Small intestine (tissue), 7 donors: Measurements from ENCODE around the gene CCDC183. TPM values are rescaled to one million over a fixed set of nuclear protein-coding genes. Genes with fewer than 3 reads are reported as not detected.
"Not testable (repeated sequence)": the region's sequence is repeated elsewhere in the genome, so short reads cannot be mapped to it uniquely, and the experiment has no call there.

Experiments used
- DNase-seq, 2 donors: peaks; one replicate each; pipeline versions ENCODE4 v3.0.0 to v3.0.0-alpha.2; 2013
- FAIRE-seq: peaks from 2 replicates; lab custom pipeline; 2012; peaks lifted over from hg19 to GRCh38; lab: Jason Lieb, UNC
- H3K27ac ChIP-seq, 3 donors: one replicate each; pipeline ENCODE4 v1.5.1; 2013; ENCODE audit warnings: low read length in 2 of 3, mild to moderate bottlenecking in 2 of 3, control low read depth in 1 of 3, inconsistent platforms in 1 of 3, low read depth in 1 of 3, moderate library complexity in 1 of 3
- H3K27me3 ChIP-seq, 3 donors: one replicate each; pipeline ENCODE4 v1.6.1; 2013; ENCODE audit warnings: low read length in 3 of 3, inconsistent platforms in 1 of 3; ENCODE audit not compliant: control insufficient read depth in 3 of 3, insufficient read depth in 3 of 3
- H3K36me3 ChIP-seq, 3 donors: one replicate each; pipeline ENCODE4 v1.6.1; 2013; ENCODE audit warnings: low read length in 3 of 3, inconsistent platforms in 1 of 3, low read depth in 1 of 3, mild to moderate bottlenecking in 1 of 3, moderate library complexity in 1 of 3; ENCODE audit not compliant: control insufficient read depth in 3 of 3, insufficient read depth in 2 of 3
- H3K4me1 ChIP-seq, 3 donors: one replicate each; pipeline ENCODE4 v1.6.1; 2013; ENCODE audit warnings: low read length in 2 of 3, inconsistent platforms in 1 of 3, low read depth in 1 of 3, mild to moderate bottlenecking in 1 of 3, moderate library complexity in 1 of 3; ENCODE audit not compliant: control insufficient read depth in 3 of 3, insufficient read depth in 2 of 3
- H3K4me3 ChIP-seq, 3 donors: one replicate each; pipeline ENCODE4 v1.5.1; 2013; ENCODE audit warnings: low read length in 3 of 3, control low read depth in 1 of 3, inconsistent platforms in 1 of 3, low read depth in 1 of 3, mild to moderate bottlenecking in 1 of 3, moderate library complexity in 1 of 3
- H3K9me3 ChIP-seq, 2 donors: one replicate each; pipeline ENCODE4 v1.6.1; 2013; ENCODE audit warnings: low read depth in 1 of 2, low read length in 1 of 2; ENCODE audit not compliant: control insufficient read depth in 2 of 2, insufficient read depth in 1 of 2
- WGBS, 3 donors: extraction: QIAGEN DNeasy Blood & Tissue Kit; methylation state at CpG; one replicate each; pipeline ENCODE4 v1.1.7; 2013; 5-methylcytosine and 5-hydroxymethylcytosine counted together
- polyA plus RNA-seq, 4 donors: library from polyadenylated mRNA; stranded (reverse) in 3 of 4; unstranded in 1 of 4; fragments of 200-250 nt in 3 of 4; fragments of 120-200 nt in 1 of 4; gene quantifications; one replicate each; pipeline versions ENCODE4 v1.2.1 to v1.2.3, GENCODE V29; 2013
- donor health status: healthy with polysubstance abuse.
- donor health status: control.
- donor health status: control.
- donor health status: Bipolar disorder and iron deficiency.
- donor health status: healthy.

CCDC183 gene
- polyA plus RNA-seq, 4 donors: 0.40 to 37.9 (median 2.1) TPM

DNA sequence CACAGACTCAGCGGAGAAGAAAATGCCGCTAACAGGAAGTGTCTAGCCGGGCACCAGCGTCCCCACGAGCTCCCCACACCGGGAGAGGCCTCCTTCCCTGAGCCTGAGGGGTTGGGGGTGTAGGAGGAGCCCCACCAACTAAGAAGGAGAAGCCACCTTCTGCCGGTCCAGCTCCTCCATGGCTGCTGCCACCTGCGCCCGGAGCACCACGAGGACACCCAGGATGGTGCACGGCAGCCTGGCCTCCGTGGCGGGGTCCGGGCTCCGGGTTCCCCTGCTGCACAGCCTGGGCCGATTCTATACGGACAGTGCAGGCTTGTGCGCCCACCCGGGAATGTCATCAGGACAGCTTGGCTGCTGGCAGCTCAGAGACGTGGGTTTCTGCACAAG is 38.4 kb upstream of the CCDC183 start:
- Histone ChIP-seq H3K9me3 (peaks cover 0 to 12% of the 10 kb centered on the region in 2 donors), H3K4me1 (no peaks in the 10 kb centered on the region), H3K27ac (no peak overlapping the region), H3K4me3 (no peak overlapping the region), H3K27me3 (peaks cover 0 to 2% (median 0%) of the 10 kb centered on the region in 3 donors), H3K36me3 (no peaks in the 10 kb centered on the region)
- DNase-seq (no peak), FAIRE-seq (no peak)
- WGBS, 3 donors: 86 to 95% (median 87%) methylated on average over 13 to 20 of the region's 20 CpGs

DNA sequence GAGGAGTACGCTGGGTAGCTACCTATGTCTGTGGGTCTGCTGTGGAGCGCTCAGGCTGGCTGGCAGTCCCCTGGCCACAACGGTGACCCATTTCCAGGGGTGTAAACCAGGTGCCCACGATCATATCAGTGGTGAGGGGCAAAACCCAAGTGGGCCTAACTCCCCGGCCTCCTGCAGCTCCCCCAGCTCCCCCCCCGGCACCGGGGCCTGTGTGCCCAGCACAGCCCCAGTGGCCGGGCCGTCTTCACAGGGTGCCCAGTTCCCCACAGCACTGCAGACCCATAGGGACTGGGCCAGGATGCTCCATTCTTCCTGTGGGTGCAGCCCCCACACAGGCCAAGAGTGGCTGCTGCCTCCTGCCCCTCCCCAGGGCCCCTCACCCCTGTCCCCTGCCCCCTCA is 37.1 kb upstream of the CCDC183 start:
- H3K9me3 ChIP-seq: peaks cover 0 to 12% of the 10 kb centered on the region in 2 donors
- no peak for DNase-seq
- 73 to 78% (median 78%) methylated on average over 7 to 9 of the region's 9 CpGs for WGBS, 3 donors
- no peak overlapping the region for H3K4me3 ChIP-seq
- FAIRE-seq: no peak
- H3K4me1 ChIP-seq: peaks cover 0 to 4% (median 0%) of the 10 kb centered on the region in 3 donors
- no peaks in the 10 kb centered on the region for H3K36me3 ChIP-seq
- no peak overlapping the region for H3K27ac ChIP-seq
- peaks cover 0 to 2% (median 0%) of the 10 kb centered on the region in 3 donors for H3K27me3 ChIP-seq

DNA sequence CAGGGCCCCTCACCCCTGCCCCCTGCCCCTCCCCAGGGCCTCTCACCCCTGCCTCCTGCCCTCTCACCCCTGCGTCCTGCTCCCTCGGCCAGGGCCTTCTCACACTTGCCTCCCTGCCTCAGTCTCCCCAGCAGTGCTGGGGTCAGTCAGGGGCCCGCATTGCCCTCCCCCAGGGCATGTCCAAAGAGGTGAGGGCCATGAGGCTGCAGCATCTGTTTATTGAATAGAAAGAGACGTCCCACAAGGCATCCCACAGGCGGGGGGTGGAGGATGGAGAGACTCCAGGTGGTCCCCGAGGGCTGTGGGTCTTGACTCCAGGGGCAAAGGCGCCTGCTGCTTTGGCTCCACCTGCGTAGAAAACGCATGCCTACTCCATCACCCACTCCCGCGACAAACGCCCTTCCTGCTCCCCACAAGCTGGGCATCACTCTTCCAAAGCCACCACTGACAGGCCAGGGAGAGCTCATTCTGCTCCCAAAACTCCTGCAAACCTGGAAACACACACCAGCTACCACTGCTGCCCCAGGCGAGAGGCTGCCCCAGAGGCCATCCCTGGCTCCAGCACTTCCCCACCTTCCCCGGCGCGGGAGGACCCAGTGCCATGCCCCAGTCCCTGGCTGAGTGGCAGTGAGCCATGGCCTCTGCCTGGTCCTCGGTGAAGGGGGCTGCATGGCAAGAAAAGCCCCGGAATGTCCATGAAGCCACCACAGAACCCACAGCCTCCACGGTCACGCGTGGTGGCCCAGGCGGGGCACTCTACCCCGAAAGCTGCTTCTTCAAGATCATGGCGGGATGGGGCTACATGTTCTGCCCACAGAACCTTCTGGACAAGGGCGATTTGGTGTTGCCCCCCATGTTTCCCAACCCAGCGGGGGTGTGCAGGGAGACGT is 36.5 kb upstream of the CCDC183 start:
- H3K27me3 ChIP-seq: peaks cover 0 to 2% (median 0%) of the 10 kb centered on the region in 3 donors
- peaks cover 0 to 11% (median 0%) of the 10 kb centered on the region in 3 donors for H3K4me1 ChIP-seq
- H3K36me3 ChIP-seq: no peaks in the 10 kb centered on the region
- WGBS, 3 donors: 80 to 82% (median 82%) methylated on average over 27 of the region's 27 CpGs
- DNase-seq: no peak
- no peak overlapping the region for H3K4me3 ChIP-seq
- H3K9me3 ChIP-seq: peaks cover 0 to 12% of the 10 kb centered on the region in 2 donors
- no peak overlapping the region for H3K27ac ChIP-seq
- FAIRE-seq: no peak

DNA sequence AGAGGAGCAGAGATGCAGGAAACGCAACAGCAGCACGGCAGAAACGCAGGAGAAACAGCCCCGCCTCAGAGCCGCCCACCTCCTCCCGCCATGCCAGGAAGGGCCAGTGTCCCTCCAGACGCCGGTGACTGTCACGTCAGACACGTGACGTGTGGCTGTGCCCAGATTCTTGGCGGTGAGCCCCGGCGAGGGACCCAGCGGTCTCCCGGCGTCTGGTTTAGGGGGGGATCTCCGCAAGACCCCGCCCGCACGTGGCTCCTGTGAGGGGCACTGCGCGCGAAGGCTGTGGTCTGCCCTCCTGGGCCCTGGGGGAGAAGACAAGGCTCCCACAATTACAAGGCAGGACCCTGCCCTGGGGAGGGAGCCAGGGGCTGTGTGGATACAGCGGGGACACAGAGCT is 35.7 kb upstream of the CCDC183 start:
- FAIRE-seq (no peak), DNase-seq (no peak)
- H3K36me3 ChIP-seq: no peaks in the 10 kb centered on the region
- no peaks in the 10 kb centered on the region for H3K27me3 ChIP-seq
- peaks cover 0 to 17% (median 0%) of the 10 kb centered on the region in 3 donors for H3K4me1 ChIP-seq
- no peak overlapping the region for H3K4me3 ChIP-seq
- H3K9me3 ChIP-seq: peaks cover 0 to 11% of the 10 kb centered on the region in 2 donors
- 70 to 73% (median 70%) methylated on average over 20 to 25 of the region's 25 CpGs for WGBS, 3 donors
- H3K27ac ChIP-seq: no peak overlapping the region

DNA sequence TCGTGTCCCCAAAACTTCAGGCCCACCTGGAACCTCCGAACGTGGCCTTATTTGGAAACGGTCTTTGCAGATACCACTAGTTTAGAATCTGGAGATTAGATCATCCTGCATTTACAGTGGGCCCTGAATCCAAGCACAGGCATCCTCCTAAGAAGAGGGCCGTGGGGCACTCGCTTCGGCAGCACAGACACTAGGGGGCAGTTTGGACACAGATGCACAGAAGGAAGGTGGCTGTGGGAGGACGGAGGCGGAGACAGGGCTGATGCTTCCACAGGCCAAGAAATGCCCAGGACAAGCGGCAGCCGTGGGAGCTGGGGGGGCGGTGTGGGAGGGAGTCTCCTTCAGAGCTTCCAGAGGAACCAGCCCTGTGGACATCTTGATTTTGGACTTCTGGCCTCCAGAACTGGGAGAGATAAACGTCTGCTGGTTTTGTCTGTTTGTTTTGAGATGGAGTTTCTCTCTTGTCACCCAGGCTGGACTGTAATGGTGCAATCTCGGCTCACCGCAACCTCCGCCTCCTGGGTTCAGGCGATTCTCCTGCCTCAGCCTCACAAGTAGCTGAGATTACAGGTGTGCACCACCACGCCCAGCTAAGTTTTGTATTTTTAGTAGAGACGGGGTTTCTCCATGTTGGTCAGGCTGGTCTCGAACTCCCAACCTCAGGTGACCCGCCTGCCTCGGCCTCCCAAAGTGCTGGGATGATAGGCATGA is 35.1 kb upstream of the CCDC183 start:
- peak; percentile 52 to 76 for DNase-seq
- not testable (repeated sequence) for H3K27ac ChIP-seq, H3K4me3 ChIP-seq, H3K9me3 ChIP-seq, FAIRE-seq, H3K36me3 ChIP-seq, H3K27me3 ChIP-seq
- 33 to 44% (median 35%) methylated on average over 21 to 22 of the region's 22 CpGs for WGBS, 3 donors
- peaks cover 0 to 17% (median 0%) of the 10 kb centered on the region in 3 donors for H3K4me1 ChIP-seq

DNA sequence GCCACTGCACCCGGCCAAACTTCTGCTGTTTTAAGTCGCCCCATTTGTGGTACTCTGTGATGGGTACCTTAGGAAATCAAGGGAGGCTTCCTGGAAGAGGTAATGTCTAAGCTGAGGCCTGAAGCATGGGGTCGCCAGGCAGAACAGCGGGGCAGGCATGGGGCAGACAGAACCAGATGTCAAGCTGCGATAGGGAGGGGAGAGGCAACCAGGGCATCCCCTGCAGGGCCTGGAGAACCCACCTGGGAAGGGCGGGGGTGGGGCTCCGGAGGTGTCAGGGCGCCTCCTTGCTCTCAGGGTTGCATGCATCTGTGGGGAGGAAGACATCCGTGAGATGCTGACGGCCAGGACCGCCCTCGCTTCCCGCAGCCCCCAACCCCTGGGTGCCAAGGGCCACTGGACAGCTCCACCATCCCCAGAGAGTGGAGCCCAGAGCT is 34.6 kb upstream of the CCDC183 start:
- H3K36me3 ChIP-seq: no peaks in the 10 kb centered on the region
- DNase-seq (no peak), FAIRE-seq (no peak)
- peaks cover 0 to under 1% of the 10 kb centered on the region in 2 donors for H3K9me3 ChIP-seq
- H3K27ac ChIP-seq: no peak overlapping the region
- no peaks in the 10 kb centered on the region for H3K27me3 ChIP-seq
- H3K4me3 ChIP-seq: no peak overlapping the region
- 80 to 89% (median 83%) methylated on average over 11 to 13 of the region's 13 CpGs for WGBS, 3 donors
- peaks cover 0 to 17% (median 0%) of the 10 kb centered on the region in 3 donors for H3K4me1 ChIP-seq

DNA sequence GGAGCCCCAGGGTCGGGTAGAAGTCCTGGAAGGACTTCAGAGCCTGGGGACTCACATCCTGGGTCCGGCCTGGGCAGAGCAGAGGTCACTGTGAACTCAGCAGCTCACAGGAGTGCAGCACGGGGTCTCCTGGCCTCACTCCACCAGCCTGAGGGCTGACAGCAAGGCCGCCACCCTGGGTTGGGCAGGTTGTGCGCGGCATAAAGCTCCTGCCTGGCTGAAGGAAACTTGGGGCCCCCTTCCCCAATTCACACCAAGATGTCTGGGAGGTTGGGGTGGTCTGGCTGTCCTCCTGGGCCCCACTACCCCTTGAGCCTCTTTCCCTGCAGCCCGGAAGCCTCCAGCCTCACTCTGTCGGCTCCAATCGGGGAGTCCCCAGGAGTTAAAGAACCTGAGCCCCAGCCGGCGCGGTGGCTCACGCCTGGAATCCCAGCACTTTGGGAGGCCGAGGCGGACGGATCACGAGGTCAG is 33.9 kb upstream of the CCDC183 start:
- Histone ChIP-seq H3K9me3 (peaks cover 0 to 6% of the 10 kb centered on the region in 2 donors), H3K4me1 (peaks cover 0 to 17% (median 0%) of the 10 kb centered on the region in 3 donors), H3K4me3 (no peak overlapping the region), H3K27me3 (no peaks in the 10 kb centered on the region), H3K36me3 (no peaks in the 10 kb centered on the region), H3K27ac (no peak overlapping the region)
- WGBS, 3 donors: 72 to 80% (median 73%) methylated on average over 15 to 17 of the region's 17 CpGs
- no peak for FAIRE-seq
- no peak for DNase-seq

DNA sequence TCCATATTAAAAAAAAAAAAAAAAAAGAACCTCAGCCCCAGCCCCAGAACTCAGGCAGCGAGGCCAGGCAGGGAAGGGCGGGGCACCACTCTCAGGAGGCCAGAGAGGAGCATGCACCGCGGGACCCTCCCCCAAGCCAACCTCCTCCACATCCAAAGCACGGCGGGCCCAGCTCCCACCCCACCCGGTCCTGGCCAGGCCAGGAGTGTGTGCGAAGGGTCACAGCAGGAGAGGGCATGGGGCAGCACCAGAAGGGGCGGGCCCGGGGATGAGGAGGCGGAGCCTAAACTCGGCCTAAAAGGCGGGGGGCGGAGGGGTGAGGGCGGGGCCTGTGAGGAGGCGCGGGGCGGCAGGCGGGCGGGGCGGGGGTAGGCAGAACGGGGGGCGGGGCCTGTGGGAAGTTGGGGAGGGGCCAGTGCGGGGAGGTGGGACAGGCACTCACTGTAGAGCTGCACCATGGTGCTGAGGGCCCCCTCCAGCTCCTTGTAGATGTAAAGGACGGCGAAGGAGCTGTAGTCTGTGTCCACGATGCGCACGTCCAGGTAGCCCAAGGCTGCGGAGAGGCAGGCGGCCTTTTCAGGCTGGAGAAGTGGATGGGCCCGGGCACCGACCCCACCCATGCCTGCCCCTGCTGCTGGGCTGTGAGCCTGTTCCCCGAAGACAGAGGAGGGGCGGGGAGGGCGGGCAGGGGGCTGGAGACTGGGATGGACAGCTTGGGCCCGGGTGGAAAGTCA is 33.1 kb upstream of the CCDC183 start:
- Histone ChIP-seq H3K27me3 (no peaks in the 10 kb centered on the region), H3K4me1 (peaks cover 0 to 17% (median 0%) of the 10 kb centered on the region in 3 donors), H3K27ac (no peak overlapping the region), H3K9me3 (peaks cover 0 to 11% of the 10 kb centered on the region in 2 donors), H3K36me3 (no peaks in the 10 kb centered on the region), H3K4me3 (no peak overlapping the region)
- peak; percentile 20 to 65 for DNase-seq
- no peak for FAIRE-seq
- WGBS, 3 donors: 20 to 21% (median 21%) methylated on average over 30 to 37 of the region's 37 CpGs
